Central memory CD8-positive, alpha-beta T cell (primary cell): Measurements from ENCODE around the gene TBC1D17.
"Not testable (repeated sequence)": the region's sequence is repeated elsewhere in the genome, so short reads cannot be mapped to it uniquely, and the experiment has no call there.

Experiments used
- ATAC-seq: fragments of 150-1000 bp; cut with Tn5 transposase; replicated peaks from 2 replicates; pipeline ENCODE4 v1.10.0; 2022; ENCODE audit warnings: mild to moderate bottlenecking, moderate FRiP score, moderate number of reproducible peaks; ENCODE audit not compliant: poor library complexity, severe bottlenecking; ENCODE audit errors: extremely low read depth
- DNase-seq, 2 donors: peaks; one replicate each; pipeline ENCODE4 v3.0.0; 2021; ENCODE audit warnings: low spot score in 2 of 2
- H3K27ac Mint-ChIP-seq: one replicate; pipeline ENCODE4 v1.8.0; 2022; ENCODE audit warnings: low read depth, mild to moderate bottlenecking, moderate library complexity, mixed read lengths
- H3K27me3 Mint-ChIP-seq: one replicate; pipeline ENCODE4 v1.8.0; 2022; ENCODE audit warnings: mixed read lengths
- H3K36me3 Mint-ChIP-seq: one replicate; pipeline ENCODE4 v1.8.0; 2022; ENCODE audit warnings: mild to moderate bottlenecking, moderate library complexity, mixed read lengths; ENCODE audit not compliant: insufficient read depth
- H3K4me1 Mint-ChIP-seq: one replicate; pipeline ENCODE4 v1.8.0; 2022; ENCODE audit warnings: mixed read lengths
- H3K4me3 Mint-ChIP-seq: one replicate; pipeline ENCODE4 v1.8.0; 2022; ENCODE audit warnings: mild to moderate bottlenecking, moderate library complexity, mixed read lengths
- H3K9me3 Mint-ChIP-seq: one replicate; pipeline ENCODE4 v1.8.0; 2022; ENCODE audit warnings: mixed read lengths

TBC1D17 gene

GRCh38 chr19:49916839-49917733, 39.6 kb downstream of the TBC1D17 start:
- Mint-ChIP-seq H3K27ac (peak overlapping the region; percentile 81), H3K4me3 (no peak overlapping the region), H3K36me3 (peaks cover 23% of the 10 kb centered on the region), H3K9me3 (no peaks in the 10 kb centered on the region), H3K4me1 (peaks cover 53% of the 10 kb centered on the region), H3K27me3 (no peaks in the 10 kb centered on the region)
- no peak for DNase-seq
- no peak for ATAC-seq

GRCh38 chr19:49918089-49918488, 40.6 kb downstream of the TBC1D17 start:
- H3K36me3 Mint-ChIP-seq = peaks cover 24% of the 10 kb centered on the region
- DNase-seq = no peak
- H3K9me3 Mint-ChIP-seq = no peaks in the 10 kb centered on the region
- H3K27me3 Mint-ChIP-seq = no peaks in the 10 kb centered on the region
- ATAC-seq = no peak
- peaks cover 55% of the 10 kb centered on the region for H3K4me1 Mint-ChIP-seq
- H3K27ac Mint-ChIP-seq = no peak overlapping the region
- H3K4me3 Mint-ChIP-seq = no peak overlapping the region

- DNase-seq = no peak
- Mint-ChIP-seq H3K36me3 (peaks cover 33% of the 10 kb centered on the region), H3K4me1 (peaks cover 46% of the 10 kb centered on the region), H3K27me3 (no peaks in the 10 kb centered on the region), H3K27ac (peak overlapping the region; percentile 81), H3K9me3 (no peaks in the 10 kb centered on the region), H3K4me3 (no peak overlapping the region)
- ATAC-seq = no peak
Observed at GRCh38 chr19:49920624-49921363, 43.3 kb downstream of the TBC1D17 start.

GRCh38 chr19:49921871-49922795, 44.6 kb downstream of the TBC1D17 start:
- no peak for DNase-seq
- Mint-ChIP-seq H3K27ac (peak overlapping the region; percentile 69), H3K36me3 (peaks cover 38% of the 10 kb centered on the region), H3K27me3 (no peaks in the 10 kb centered on the region), H3K4me1 (peaks cover 38% of the 10 kb centered on the region), H3K9me3 (no peaks in the 10 kb centered on the region), H3K4me3 (no peak overlapping the region)
- ATAC-seq = no peak

- no peak overlapping the region for H3K27ac Mint-ChIP-seq
- no peak overlapping the region for H3K4me3 Mint-ChIP-seq
- DNase-seq (no peak), ATAC-seq (no peak)
- H3K36me3 Mint-ChIP-seq = peaks cover 37% of the 10 kb centered on the region
- no peaks in the 10 kb centered on the region for H3K27me3 Mint-ChIP-seq
- peaks cover 46% of the 10 kb centered on the region for H3K4me1 Mint-ChIP-seq
- H3K9me3 Mint-ChIP-seq = no peaks in the 10 kb centered on the region
Observed at GRCh38 chr19:49923055-49924003, 45.8 kb downstream of the TBC1D17 start.

GRCh38 chr19:49924004-49924880, 46.7 kb downstream of the TBC1D17 start:
- no peak overlapping the region for H3K27ac Mint-ChIP-seq
- H3K9me3 Mint-ChIP-seq = no peaks in the 10 kb centered on the region
- no peaks in the 10 kb centered on the region for H3K27me3 Mint-ChIP-seq
- DNase-seq (no peak), ATAC-seq (no peak)
- H3K4me3 Mint-ChIP-seq = no peak overlapping the region
- H3K4me1 Mint-ChIP-seq = peaks cover 53% of the 10 kb centered on the region
- H3K36me3 Mint-ChIP-seq = peaks cover 46% of the 10 kb centered on the region

GRCh38 chr19:49924881-49925210, 47.3 kb downstream of the TBC1D17 start:
- H3K27me3 Mint-ChIP-seq, H3K27ac Mint-ChIP-seq, ATAC-seq, H3K9me3 Mint-ChIP-seq, DNase-seq, H3K4me3 Mint-ChIP-seq: not testable (repeated sequence)
- H3K36me3 Mint-ChIP-seq = peaks cover 52% of the 10 kb centered on the region
- peaks cover 53% of the 10 kb centered on the region for H3K4me1 Mint-ChIP-seq

- Mint-ChIP-seq H3K27ac (no peak overlapping the region), H3K36me3 (peaks cover 55% of the 10 kb centered on the region), H3K27me3 (no peaks in the 10 kb centered on the region), H3K4me1 (peaks cover 54% of the 10 kb centered on the region), H3K9me3 (no peaks in the 10 kb centered on the region), H3K4me3 (no peak overlapping the region)
- ATAC-seq (no peak), DNase-seq (no peak)
Observed at GRCh38 chr19:49925486-49925885, 48.0 kb downstream of the TBC1D17 start.

- peaks cover 58% of the 10 kb centered on the region for H3K36me3 Mint-ChIP-seq
- H3K27me3 Mint-ChIP-seq = no peaks in the 10 kb centered on the region
- H3K27ac Mint-ChIP-seq = no peak overlapping the region
- peak overlapping the region; percentile 29 for H3K4me3 Mint-ChIP-seq
- H3K9me3 Mint-ChIP-seq = no peaks in the 10 kb centered on the region
- H3K4me1 Mint-ChIP-seq = peaks cover 54% of the 10 kb centered on the region
- ATAC-seq (no peak), DNase-seq (no peak)
Observed at GRCh38 chr19:49926515-49926914, 49.0 kb downstream of the TBC1D17 start.

- no peaks in the 10 kb centered on the region for H3K9me3 Mint-ChIP-seq
- H3K27ac Mint-ChIP-seq = peak overlapping the region; percentile 99
- DNase-seq (no peak), ATAC-seq (no peak)
- H3K27me3 Mint-ChIP-seq = no peaks in the 10 kb centered on the region
- H3K4me1 Mint-ChIP-seq = peaks cover 57% of the 10 kb centered on the region
- H3K4me3 Mint-ChIP-seq = peak overlapping the region; percentile 93
- H3K36me3 Mint-ChIP-seq = peaks cover 52% of the 10 kb centered on the region
Observed at GRCh38 chr19:49927526-49928264, 50.2 kb downstream of the TBC1D17 start.
